GM04504 (cell line): ENCODE data around the gene MDFIC.
"Not testable (repeated sequence)": the region's sequence is repeated elsewhere in the genome, so short reads cannot be mapped to it uniquely, and the experiment has no call there.

Experiments used
- DNase-seq: peaks from one replicate; pipeline ENCODE4 v3.0.0-alpha.2; 2012; ENCODE audit warnings: low read depth

Gene MDFIC, protein sequence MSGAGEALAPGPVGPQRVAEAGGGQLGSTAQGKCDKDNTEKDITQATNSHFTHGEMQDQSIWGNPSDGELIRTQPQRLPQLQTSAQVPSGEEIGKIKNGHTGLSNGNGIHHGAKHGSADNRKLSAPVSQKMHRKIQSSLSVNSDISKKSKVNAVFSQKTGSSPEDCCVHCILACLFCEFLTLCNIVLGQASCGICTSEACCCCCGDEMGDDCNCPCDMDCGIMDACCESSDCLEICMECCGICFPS

DNA sequence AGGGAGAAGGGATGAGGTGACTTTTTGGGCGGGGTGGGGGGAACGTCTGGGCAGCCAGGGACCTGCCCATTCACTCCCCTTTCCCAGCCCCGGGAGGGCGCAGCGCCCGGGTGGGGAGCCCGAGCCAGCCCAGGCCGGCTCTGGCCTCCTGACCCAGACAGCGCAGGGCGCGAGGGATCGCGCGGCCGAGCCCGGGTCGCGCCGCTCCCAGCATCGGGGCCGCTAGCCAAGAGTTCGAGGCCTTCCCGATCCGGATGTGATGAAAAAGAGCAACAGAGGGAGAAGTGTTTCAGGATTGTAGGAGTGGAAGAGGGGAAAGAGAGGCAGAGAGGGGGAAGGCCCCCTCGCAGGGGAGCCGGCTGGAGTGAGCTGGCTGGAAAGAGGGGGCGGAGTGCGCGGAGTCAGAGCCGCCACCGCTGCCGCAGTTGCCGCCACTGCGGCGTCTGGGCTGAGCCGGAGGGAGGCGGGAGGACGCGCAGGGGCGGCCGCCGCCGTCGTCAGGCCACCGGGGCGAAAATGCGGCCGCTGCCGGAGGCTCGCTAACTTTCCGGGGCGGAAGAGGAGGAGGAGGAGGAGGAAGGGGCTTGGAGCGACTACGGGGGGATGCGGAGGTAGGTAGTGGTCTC, at the start of gene MDFIC:
TSS of gene MDFIC (plus strand) at position 69 of the 626 bp plus-strand sequence. CDS start 940 bp downstream, outside the sequence.
- DNase-seq = no peak

DNA sequence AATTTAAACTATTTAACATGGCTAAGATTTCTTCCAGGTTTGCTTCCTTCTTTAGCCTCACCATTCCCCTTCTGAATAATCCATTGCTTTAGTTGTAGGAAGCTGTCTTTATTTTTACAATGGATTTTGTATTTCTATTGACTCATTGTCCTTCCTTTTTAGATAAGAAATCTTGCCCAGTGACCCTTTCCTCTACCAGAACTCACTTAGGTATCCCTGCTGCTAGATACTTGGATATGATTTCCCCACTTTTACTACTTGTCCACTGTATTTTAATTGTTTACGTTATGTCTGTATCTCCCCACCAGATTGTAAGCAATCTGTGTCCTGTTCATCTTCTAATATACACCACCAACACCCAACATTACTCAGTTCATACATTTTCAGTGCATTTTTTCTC, 47.7 kb upstream of the MDFIC start:
- no peak for DNase-seq

DNA sequence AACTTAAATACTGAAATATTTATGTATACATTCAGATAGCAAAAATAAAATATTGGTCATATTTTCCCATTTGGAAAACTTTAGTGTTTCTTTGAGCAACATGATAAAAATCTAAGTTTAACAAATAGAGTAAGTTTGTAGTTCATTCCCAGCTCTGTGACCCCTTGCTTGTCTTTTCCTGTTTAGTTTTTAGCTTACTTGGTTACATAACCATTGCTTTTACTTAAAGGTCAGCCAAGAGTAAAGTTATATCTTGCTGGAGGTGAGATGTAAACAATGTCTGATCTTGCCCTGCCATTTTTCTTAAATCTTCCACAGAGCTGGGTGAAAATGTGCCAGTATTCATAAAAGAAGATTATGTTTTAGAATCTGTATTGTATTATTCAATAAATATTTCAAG, 46.7 kb upstream of the MDFIC start:
- DNase-seq = no peak

DNA sequence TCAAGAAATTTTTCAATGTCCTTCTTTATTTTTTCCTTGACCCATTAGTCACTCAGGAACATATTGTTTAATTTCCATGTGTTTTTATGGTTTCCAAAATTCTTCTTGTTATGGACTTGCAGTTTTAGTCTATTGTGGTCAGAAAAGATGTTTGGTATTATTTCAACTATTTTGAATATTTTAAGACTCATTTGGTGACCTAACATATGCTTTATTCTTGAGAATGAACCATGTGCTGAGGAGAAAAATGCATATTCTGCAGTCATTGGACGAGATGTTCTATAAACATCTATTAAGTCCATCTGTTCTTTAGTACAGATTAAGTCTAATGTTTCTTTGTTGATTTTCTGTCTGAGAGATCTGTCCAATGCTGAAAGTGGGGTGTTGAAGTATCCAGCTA, 42.3 kb upstream of the MDFIC start:
- DNase-seq = peak; percentile 69

DNA sequence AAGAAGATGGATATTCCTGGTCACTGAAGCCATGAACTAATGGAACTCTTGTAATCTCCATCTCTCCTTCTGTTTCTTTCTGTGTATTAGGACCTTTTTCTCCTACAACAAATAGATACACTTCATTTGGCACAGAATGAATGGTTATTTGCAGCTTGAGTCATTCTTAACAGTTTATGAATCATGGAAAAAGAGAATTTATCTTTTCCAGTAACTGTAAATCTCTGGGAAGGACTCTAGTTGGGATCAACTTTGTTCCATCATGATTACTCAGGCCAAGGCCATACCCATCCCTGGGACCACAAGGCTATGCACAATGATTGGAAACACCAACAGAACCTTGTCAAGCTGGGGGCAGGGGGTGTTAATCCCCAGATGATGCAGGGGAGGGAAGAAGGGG, 36.1 kb upstream of the MDFIC start:
- DNase-seq = no peak

DNA sequence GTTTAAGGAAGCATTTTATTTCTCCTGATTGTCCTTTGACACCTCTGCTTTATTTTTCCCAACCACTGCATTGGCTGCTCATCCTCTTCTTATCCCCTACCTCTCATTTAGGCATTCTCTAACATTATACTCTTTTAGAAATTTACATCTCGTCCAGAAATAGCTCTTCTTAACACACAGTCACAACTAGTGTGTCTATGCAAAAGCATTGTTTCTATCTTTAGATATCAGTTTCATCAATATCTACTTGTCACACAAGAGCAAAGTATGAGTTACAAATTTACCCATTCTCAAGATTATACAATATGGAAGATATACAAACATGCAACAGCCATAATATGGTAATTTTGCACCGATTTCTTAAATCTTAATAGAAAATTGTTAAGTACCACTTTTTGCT, 35.7 kb upstream of the MDFIC start:
- DNase-seq = no peak

DNA sequence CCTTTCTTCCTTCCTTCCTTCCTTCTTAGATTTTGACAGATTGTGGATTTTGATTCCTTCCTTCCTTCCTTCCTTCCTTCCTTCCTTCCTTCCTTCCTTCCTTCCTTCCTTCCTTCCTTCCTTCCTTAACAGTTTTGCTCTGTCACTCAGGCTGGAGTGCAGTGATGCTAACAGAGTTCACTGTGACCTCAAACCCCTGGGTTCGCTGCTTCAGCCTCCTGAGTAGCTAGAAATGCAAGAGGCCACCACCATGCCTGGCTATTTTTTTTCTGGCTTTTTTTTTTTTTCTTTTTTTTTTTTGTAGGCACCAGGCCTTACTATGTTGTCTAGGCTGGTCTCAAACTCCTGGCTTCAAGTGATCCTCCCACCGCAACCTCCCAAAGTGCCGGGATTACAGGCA, 32.8 kb upstream of the MDFIC start:
- not testable (repeated sequence) for DNase-seq

DNA sequence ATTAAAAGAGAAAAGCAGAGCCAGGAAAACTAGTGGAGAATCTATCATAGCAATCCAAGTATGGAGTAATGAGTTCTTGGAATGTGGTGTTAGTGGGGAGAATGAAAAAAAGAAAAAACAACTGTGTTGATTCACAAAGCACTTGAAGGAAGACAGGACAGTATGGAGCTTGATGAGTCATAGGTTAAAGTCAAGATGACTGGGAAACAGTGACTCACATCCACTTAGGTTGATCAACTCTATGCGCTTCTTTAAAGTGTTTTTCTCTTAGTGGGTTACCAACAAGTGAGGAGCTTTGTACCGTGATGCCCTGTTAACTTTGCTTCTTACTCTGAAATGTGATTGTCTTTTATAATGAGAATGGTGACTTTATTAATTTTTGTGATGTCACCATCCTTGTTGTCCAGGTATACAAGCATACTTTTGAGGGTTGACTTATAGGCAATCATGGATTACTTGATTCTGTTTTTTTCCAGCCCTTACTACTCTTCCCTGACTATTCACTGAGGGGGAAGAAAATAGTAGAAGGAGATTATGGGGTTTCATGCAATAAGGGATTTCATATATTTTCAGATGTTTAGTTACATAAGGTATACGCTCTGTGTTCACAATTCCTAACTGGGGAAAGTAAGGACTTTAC, 32.1 kb upstream of the MDFIC start:
- peak; percentile 90 for DNase-seq

DNA sequence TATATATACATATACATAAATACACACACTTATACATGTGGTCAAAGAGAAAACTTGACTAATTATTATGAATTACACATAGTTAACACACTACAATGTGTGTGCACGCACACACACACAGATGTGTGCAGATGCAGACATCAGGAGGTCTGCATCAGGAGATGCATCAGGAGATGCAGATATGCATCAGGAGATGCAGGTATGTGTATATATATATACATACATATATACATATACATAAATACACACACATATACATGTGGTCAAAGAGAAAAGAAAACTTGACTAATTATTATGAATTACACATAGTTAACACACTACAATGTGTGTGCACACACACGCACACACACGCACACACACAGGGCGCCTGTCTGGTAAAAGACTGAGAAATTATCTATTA, 31.3 kb upstream of the MDFIC start:
- DNase-seq = no peak

DNA sequence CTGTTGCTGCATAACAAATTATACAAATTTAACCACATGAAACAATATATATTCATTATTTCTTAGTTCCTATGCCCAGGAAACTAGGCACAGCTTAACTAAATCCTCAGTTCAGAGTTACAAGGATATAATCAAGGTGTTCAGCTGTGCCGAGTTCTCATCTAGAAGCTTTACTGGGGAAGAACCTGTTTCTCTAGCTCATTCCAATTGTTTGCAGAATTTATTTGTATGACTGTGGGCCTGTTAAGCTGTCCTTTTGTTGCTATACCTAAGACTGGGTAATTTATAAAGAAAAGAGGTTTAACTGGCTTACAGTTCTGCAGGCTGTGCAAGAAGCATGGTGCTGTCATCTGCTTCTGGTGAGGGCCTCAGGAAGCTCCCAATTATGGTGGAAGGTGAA, 21.8 kb upstream of the MDFIC start:
- no peak for DNase-seq

DNA sequence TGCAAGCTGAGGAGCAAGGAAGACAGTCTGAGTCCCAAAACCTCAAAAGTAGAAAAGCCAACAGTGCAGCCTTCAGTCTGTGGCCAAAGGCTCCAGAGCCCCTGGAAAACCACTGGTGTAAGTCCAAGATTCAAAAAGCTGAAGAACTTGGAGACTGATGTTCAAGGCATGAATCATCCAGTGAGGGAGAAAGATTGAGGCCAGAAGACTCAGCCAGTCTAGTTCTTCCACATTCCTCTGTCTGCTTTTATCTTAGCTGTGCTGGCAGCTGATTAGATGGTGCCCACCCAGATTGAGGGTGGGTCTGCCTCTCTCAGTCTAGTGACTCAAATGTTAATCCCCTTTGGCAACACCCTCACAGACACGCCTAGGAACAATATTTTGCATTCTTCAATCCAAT, 20.1 kb upstream of the MDFIC start:
- no peak for DNase-seq

DNA sequence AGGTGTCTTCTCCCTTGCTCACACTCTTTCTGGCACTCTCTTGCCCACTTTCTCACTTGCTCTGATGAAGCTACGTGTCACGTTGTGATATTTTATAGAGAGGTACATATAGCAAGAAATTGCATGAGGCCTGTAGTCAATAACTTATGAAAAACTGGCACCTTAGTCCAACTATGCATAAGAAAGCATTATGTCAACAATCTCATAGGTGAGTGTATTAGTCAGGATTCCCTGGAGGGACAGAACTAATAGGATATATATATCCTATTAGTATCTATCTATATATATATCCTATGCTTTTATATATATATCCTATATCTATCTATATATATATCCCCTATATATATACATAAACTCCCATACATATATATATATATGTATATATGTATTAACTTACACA, 18.8 kb upstream of the MDFIC start:
- no peak for DNase-seq

DNA sequence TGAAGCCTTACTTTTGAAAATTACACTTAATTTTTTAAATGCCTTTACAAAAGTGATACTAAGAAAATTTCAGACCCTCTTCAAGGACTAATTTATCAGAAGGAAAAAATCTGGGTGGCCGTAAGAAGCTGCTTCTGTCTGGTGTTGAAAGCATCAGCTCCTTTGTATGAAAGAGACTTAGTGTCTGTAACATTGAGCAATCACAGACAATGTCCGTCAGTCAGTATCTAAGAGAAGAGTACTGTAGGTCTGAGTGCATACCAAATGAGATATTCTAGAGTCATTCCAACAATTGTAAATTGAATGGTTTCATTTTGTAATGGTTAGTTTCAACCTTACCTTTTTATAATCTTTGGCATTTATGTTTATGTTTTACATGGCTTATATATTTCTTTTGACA, 11.1 kb upstream of the MDFIC start:
- DNase-seq = no peak

DNA sequence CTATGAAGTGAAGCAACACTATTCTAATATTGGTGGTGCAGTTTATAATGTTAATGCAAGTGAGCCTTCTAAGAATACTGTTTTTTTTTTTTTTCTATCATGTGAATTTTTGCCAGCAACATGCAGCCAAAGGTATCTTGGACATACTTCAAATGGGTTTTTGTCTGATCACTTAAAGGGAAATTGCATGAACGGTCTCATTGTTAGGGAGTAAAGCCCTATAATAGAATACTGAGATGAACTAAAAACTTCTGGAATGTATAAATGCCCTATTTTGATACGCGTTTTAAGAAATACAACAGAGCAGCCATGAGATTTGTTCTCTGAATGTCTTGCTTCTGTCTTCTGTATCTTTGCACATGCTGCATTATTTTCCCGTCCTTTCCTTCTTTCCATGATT, 10.5 kb upstream of the MDFIC start:
- DNase-seq = no peak

DNA sequence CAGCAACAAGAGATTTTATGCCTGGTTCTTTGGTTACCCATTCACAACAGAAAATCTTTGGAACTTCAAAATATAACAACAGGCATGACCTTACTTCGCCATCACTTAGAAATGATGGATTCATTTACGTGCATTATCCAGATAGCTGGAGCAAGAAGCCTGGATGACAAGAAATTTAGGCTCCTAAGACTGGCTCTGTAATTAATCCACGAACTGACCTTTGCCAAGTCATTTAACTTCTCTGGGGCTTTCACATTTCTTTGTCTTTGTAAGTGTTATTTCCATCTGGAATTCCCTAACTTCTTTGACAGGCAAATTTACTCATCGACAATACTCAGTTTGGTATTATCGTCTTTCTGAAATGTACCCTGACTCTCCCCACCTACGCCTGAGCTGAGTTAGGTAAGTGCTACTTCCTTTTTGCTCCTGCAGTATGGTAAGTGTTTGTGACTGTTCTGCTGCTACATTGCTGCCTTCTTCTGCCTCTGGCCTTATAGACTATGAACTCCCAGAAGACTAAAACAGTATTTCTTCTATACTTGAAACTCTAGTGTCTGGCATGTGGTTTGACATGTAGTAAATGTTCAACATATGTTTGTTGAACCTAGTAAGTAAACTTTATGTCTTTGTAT, 5.5 kb upstream of the MDFIC start:
- DNase-seq = no peak

DNA sequence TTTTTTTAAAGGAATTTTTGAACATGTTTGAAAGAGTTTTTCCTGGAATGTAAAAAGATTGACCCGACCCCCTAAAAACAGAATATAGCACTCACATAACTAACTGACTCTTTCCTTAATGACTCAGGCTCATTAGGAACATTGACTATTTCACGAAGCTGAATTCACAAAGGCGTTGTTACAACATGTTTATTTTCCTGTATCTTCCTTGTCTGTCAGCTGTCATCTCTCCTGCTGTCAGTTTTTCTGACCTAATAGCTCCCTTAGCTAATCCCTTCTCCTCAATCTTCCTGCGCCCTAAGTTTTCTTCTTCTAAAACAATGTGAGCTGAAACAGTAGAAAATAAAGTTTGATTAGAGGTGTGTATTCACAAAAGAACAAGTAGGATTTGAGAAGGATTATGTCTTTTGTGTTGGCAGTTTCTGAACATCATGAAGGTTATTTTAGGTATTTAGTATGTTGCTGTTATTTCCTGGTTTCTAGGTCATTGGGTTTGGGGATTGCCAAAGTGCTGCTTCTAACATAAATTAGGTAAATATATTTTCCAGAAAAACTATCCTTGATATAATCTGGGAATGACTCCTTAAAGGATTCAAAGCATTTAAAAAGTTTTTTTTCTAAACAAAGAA, 4.6 kb upstream of the MDFIC start:
- DNase-seq = no peak

DNA sequence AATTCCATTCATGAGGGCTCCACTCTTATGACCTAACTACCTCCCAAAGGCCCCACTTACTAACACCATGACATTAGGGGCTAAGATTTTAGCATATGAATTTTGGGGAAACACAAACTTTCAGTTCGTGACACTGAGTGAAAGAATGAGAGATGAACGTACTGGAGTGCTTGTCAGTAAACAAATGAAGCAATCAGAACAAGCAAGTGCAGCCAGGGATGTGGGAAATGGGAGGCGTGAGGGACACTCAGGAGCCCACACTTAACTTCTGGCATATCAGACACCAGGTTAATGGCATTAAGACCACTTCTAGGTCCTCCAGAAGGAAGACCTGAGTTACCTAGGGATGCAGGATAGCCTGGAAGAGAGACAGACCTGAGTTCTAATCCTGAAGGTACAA, 2.3 kb upstream of the MDFIC start:
- DNase-seq = no peak

DNA sequence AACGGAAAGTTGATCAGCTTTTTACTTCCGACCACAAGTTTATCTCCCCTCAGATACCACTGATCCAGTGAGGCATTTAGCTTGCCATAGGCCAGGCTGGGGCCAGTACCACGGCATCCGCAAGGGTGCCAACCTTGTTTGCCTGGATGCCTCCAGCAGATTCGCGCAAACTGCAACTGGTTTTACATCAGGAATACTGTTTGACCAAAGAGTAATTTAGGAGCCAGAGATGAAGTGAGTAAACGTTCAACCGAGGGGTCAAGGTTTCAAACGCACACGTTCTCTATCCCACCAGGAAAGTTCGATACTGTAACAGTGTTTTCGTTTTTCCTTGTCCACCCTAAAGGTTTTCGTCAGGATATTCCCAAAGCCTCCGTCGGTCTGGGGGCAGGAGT, 266 bp upstream of the MDFIC start:
- no peak for DNase-seq

DNA sequence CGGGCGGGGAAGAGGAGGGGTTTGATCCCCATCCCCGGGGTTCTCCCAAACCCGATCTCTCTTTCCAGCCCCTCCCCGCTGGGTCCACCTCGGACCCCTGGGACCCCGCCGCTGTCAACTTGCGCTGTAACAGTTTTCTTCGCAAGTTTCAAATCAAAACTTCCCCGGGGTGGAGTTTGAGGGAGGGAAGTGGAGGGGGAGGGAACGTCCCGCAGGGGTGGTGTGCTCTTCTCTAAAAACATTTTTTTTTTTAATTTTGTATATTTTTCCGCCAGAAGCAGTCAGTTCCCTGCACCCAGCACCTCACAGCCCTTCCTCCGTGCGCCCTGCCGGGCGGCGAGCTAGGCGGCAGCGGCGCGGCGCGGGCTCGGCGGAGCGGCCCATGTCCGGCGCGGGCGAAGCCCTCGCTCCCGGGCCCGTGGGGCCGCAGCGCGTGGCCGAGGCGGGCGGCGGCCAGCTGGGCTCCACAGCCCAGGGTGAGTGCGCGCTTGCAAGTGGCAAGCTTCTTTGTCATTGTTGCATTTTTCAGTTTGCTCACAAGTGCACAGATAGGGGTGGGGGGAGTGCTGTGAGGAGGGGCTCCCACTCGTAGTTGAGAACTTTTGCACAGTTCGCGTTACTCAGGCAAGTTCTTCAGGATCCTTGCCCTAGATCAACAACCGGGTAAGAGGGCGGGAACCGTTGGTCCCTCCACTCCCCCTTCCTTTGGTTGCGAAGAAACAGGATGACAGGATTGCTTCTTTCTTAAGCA, 933 bp downstream of the MDFIC start:
- no peak for DNase-seq

DNA sequence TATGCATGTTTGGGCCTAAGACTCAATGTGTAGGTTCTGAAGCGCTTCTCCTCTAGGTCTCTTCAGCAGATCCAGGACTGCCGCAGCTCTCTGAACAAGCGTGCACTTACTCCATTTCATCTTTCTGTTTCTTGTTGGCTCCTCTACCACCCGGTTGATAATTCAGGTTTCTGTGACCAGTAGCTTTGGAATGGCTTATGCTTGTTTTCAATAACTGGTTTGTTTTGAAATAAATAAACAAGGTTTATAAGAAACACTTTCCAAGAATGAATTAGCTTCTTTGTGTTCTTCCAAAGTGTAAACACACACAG, 1.5 kb downstream of the MDFIC start:
- DNase-seq = no peak

DNA sequence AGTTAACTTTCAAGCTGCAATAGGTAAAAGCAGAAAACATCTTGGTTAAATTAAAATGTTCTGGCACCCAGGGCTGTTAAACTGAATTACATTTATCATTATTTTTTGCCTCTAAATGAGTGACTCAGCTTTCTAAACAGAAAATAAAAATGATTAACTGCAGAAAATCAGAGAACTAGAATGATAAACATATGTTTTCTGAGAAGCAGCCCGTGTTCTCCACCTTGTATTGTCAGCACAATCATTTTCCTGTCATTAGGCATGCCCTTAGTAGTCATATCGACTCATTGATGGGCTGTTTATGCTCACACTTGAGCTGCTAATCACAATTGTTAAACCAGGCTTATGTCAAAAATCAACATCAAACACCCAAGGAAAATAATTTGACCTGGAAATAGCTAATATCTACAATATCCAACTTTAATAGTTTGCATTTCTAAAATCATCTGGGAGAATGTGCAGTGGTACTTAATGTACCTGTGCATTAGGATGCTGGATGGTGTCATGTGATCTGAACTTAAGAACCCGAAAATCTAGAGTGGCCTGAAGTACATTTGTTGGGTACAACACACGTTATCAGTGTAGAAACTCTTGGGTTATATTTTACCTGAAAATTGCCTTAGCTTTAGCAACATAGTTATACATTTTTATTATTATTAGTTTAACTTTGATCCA, 2.3 kb downstream of the MDFIC start:
- DNase-seq = peak; percentile 38

DNA sequence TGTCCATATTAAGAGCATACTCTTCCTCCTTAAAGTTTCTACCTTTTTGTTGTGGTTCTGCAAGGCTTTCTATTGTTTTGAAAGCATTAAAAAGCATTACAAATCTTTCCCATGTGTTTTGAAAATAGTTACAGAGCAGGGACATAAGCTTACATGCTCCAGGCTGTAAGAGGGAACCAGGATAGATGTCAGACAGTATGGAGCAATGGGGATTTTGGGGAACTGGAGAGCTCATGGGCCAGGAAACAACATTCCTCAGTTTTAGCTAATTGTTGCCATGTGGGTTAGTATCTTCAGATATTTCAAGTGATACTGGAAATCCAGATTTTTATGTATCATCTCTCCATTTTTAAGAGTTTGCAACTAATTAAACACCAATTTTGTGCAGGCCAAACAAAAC, 3.5 kb downstream of the MDFIC start:
- peak; percentile 75 for DNase-seq
